HL-60 (cell line): Measurements from ENCODE around the gene POMT2.

Source experiments
- DNase-seq, 2 experiments: peaks; one replicate each; pipeline ENCODE4 v3.0.0-alpha.2; 2010 to 2020; ENCODE audit warnings: low read depth in 1 of 2, low spot score in 1 of 2
- H3K27ac ChIP-seq: fragments of 250-450 bp; sonication (Bioruptor Pico); replicated peaks from 2 replicates; pipeline ENCODE4 v1.5.1; 2020; ENCODE audit warnings: mild to moderate bottlenecking, moderate library complexity
- H3K27me3 ChIP-seq: fragments of 250-450 bp; sonication (Bioruptor Pico); 2 replicates; pipeline ENCODE4 v1.5.1; 2021; ENCODE audit warnings: mild to moderate bottlenecking, moderate library complexity; ENCODE audit not compliant: insufficient read depth, poor library complexity, severe bottlenecking
- H3K4me3 ChIP-seq: replicated peaks from 2 replicates; pipeline ENCODE4 v1.5.1; 2011; ENCODE audit warnings: mild to moderate bottlenecking, control low read depth, low read length; ENCODE audit not compliant: insufficient read depth
- GABPA ChIP-seq: IDR thresholded peaks from 2 replicates; pipeline ENCODE4 v1.6.1; 2012; ENCODE audit warnings: low read depth
- POLR2AphosphoS5 ChIP-seq: IDR thresholded peaks from 2 replicates; pipeline ENCODE4 v1.6.1; 2012; ENCODE audit warnings: low read depth
- SPI1 ChIP-seq: IDR thresholded peaks from 2 replicates; pipeline ENCODE4 v1.6.1; 2012; ENCODE audit warnings: low read depth, mild to moderate bottlenecking, borderline replicate concordance
- TF ChIP-seq, protein P1 (sequence below): IDR thresholded peaks from one replicate; pipeline ENCODE4 v1.5.1; 2011; ENCODE audit warnings: low read length, control low read depth, inconsistent platforms; ENCODE audit not compliant: insufficient read depth
- TF ChIP-seq, protein P2 (sequence below): IDR thresholded peaks from 2 replicates; pipeline ENCODE4 v1.6.1; 2012; ENCODE audit warnings: low read depth; ENCODE audit not compliant: insufficient replicate concordance

The POMT2 gene

DNA sequence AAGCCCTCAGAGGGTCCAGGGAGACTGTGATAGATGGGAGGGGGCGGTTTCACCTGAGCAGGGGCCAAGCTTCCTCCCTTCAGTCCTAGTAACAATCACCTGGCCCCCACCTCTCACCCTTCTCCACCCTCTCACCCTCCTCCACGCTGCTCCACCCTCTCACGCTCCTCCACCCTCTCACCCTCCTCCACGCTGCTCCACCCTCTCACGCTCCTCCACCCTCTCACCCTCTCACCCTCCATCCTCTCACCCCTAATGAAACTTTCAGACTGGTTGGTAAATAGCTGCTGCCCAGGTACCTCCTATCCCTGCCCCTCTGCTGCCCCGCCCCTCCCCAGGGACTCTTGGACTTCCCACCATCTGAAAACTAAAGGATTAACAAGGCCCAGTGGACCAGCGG lies 83.9 kb downstream of the POMT2 start:
- no peak for DNase-seq
- TF ChIP-seq GABPA, result no peak
- TF ChIP-seq SPI1, result no peak
- no peak for TF ChIP-seq POLR2AphosphoS5
- TF ChIP-seq, protein P1, sequence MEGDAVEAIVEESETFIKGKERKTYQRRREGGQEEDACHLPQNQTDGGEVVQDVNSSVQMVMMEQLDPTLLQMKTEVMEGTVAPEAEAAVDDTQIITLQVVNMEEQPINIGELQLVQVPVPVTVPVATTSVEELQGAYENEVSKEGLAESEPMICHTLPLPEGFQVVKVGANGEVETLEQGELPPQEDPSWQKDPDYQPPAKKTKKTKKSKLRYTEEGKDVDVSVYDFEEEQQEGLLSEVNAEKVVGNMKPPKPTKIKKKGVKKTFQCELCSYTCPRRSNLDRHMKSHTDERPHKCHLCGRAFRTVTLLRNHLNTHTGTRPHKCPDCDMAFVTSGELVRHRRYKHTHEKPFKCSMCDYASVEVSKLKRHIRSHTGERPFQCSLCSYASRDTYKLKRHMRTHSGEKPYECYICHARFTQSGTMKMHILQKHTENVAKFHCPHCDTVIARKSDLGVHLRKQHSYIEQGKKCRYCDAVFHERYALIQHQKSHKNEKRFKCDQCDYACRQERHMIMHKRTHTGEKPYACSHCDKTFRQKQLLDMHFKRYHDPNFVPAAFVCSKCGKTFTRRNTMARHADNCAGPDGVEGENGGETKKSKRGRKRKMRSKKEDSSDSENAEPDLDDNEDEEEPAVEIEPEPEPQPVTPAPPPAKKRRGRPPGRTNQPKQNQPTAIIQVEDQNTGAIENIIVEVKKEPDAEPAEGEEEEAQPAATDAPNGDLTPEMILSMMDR, result no peak
- Histone ChIP-seq H3K4me3 (no peak overlapping the region), H3K27ac (no peak overlapping the region), H3K27me3 (no peaks in the 10 kb centered on the region)

DNA sequence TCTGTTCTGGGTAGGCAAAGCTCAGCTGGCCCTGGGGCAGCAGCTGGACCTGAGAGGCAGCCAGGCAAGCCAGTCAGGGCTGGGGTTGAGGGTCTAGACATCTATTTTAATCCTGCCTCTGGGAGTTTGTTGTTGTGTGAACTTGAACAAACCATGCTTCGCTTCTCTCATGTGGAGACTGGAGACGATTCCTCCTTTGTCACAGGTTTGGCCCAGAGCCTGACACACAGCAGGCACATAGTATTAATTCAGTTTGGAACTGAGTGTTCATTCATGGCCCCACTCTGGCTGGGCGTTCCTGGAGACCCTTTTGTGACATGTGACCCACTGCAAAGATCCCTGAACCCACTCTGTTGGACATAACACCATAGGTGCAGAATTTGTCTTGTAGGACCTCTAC lies 89.0 kb downstream of the POMT2 start:
- TF ChIP-seq, protein P1, result no peak
- TF ChIP-seq, protein P2, sequence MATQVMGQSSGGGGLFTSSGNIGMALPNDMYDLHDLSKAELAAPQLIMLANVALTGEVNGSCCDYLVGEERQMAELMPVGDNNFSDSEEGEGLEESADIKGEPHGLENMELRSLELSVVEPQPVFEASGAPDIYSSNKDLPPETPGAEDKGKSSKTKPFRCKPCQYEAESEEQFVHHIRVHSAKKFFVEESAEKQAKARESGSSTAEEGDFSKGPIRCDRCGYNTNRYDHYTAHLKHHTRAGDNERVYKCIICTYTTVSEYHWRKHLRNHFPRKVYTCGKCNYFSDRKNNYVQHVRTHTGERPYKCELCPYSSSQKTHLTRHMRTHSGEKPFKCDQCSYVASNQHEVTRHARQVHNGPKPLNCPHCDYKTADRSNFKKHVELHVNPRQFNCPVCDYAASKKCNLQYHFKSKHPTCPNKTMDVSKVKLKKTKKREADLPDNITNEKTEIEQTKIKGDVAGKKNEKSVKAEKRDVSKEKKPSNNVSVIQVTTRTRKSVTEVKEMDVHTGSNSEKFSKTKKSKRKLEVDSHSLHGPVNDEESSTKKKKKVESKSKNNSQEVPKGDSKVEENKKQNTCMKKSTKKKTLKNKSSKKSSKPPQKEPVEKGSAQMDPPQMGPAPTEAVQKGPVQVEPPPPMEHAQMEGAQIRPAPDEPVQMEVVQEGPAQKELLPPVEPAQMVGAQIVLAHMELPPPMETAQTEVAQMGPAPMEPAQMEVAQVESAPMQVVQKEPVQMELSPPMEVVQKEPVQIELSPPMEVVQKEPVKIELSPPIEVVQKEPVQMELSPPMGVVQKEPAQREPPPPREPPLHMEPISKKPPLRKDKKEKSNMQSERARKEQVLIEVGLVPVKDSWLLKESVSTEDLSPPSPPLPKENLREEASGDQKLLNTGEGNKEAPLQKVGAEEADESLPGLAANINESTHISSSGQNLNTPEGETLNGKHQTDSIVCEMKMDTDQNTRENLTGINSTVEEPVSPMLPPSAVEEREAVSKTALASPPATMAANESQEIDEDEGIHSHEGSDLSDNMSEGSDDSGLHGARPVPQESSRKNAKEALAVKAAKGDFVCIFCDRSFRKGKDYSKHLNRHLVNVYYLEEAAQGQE, result no peak
- TF ChIP-seq POLR2AphosphoS5, result no peak
- no peak for TF ChIP-seq GABPA
- no peak for TF ChIP-seq SPI1
- no peak for DNase-seq
- Histone ChIP-seq H3K27me3 (no peaks in the 10 kb centered on the region), H3K4me3 (no peak overlapping the region), H3K27ac (no peak overlapping the region)

DNA sequence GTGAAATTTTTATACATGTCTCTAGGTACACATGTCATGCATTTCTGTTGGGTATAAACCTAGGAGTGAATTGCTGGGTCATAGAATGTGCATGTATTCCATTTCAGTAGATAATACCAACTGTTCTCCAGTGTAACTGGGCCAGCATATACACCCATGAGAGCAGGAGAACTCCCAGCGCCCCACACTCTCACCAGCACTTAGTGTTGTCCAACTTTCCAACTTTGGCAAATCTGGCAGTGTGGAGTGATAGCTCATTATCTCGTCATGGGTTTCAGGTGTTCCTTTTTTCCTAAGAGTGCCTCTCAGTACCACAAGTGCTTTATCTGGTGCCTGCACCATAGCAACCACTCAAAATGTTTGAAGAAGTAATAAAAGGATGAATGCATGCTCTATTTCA lies 89.8 kb downstream of the POMT2 start:
- TF ChIP-seq SPI1 (no peak), GABPA (no peak), POLR2AphosphoS5 (no peak)
- TF ChIP-seq, protein P1, result no peak
- TF ChIP-seq, protein P2, result no peak
- H3K27me3 ChIP-seq, result no peaks in the 10 kb centered on the region
- DNase-seq, result no peak
- no peak overlapping the region for H3K4me3 ChIP-seq
- H3K27ac ChIP-seq, result no peak overlapping the region

DNA sequence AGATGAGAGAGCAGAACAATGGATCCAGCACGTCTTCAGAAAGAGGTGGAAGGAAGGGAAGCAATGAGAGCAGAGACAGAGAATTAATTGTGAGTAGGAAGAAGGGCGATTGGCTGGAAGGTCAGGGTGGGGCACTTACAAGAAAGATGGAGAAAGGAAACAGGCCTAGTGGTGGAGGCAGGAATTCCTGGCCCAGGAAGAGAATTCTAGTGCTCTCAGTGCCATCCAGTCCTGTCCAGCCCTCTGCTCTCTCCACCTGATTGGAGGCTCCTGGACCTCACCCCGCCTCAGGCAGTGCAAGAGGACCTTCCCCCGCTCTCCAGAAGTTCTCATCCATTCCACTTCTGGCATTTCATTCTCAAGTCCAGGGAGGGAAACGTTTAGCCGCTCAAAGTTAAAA lies 92.6 kb downstream of the POMT2 start:
- no peak overlapping the region for H3K27ac ChIP-seq
- no peak for DNase-seq

More for the DNA sequence above, 92.6 kb downstream of the POMT2 start:
- TF ChIP-seq SPI1, result no peak
- TF ChIP-seq, protein P1, result no peak
- no peak for TF ChIP-seq GABPA
- TF ChIP-seq POLR2AphosphoS5, result no peak
- TF ChIP-seq, protein P2, result no peak
- H3K4me3 ChIP-seq, result no peak overlapping the region
- no peaks in the 10 kb centered on the region for H3K27me3 ChIP-seq
